GM18861 (cell line): ENCODE data around the gene DHRS9.

Experiments used
- ATAC-seq: cut with Tn5 transposase; IDR thresholded peaks from one replicate; pipeline ENCODE4 v1.9.1; 2021; ENCODE audit not compliant: unreplicated experiment

The DHRS9 gene

GRCh38 chr2:169093535-169093934 lies 24.2 kb downstream of the DHRS9 start:
- no peak for ATAC-seq

GRCh38 chr2:169094676-169095075 lies 25.3 kb downstream of the DHRS9 start:
- ATAC-seq: no peak

DNA sequence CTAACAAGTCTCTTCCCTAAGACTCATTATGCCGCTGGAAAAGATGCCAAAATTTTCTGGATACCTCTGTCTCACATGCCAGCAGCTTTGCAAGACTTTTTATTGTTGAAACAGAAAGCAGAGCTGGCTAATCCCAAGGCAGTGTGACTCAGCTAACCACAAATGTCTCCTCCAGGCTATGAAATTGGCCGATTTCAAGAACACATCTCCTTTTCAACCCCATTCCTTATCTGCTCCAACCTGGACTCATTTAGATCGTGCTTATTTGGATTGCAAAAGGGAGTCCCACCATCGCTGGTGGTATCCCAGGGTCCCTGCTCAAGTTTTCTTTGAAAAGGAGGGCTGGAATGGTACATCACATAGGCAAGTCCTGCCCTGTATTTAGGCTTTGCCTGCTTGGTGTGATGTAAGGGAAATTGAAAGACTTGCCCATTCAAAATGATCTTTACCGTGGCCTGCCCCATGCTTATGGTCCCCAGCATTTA lies 26.3 kb downstream of the DHRS9 start:
- ATAC-seq: peak; percentile 31

DNA sequence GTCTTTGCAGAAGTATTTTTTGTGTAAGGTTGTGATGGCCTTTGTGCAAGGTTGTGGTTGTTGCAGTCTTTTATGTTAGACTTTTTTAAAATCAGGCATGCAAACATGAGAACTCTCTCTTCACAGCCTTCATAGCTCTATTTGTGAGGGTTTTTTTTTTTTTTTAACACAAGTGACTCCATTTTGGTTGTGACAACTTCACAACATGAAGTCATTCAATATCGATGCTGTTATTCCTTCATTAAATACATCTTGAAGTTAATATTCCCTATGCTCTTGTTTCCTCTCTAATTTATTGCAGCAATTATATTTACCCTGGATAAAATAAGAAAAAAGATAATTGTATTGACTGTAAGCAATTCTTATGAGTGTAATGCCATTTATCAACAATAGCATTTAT lies 35.5 kb downstream of the DHRS9 start:
- no peak for ATAC-seq

- ATAC-seq: no peak
Observed at GRCh38 chr2:169105476-169105875, 36.1 kb downstream of the DHRS9 start.

GRCh38 chr2:169106134-169106533 lies 36.8 kb downstream of the DHRS9 start:
- no peak for ATAC-seq

GRCh38 chr2:169106563-169107545 lies 37.5 kb downstream of the DHRS9 start:
- no peak for ATAC-seq

- peak; percentile 92 for ATAC-seq
Observed at GRCh38 chr2:169107645-169108044, 38.3 kb downstream of the DHRS9 start.

- ATAC-seq: no peak
Observed at GRCh38 chr2:169108099-169108884, 38.9 kb downstream of the DHRS9 start.

DNA sequence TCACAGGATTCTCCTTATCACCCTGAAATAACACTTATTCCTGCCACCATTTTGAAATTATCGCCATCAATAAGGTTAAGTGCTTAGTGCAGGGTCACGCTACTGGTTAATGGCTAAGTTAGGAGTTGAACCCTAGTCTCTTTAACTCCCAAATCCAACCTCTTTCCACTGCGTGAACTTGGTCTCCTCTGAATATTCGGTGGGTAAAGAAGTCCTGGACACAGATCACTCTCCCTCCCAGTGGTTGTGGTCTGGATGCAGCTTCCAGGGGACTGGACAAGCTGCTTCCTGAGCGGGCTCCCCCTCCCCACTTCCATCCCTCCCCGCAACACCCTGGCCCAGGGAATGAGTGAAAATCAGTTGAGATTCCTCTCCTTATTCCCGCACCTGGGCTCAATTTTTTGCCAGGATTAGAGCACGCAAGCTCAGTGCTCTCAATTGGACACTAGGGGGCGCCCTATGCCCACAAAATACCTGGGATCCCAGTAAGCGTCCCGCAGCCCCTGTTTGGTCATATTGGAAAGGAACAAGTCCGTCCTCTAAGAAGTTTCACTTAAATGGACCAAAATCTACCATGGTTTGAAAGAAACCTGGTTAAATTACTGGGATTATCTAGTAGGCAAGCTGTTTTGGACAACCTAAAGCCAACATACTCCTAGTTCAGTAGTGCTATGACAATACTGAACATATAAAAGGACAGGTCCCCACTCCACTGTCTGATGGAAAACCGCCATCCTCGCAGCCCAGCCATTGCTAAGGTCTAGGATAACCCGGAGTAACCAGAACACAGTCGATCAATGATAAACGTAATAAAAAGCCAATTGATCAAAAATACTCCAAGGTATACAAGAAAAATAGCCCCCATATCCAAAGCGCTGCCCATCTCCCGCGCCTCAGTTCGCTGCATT lies 40.4 kb downstream of the DHRS9 start:
- ATAC-seq: no peak

DNA sequence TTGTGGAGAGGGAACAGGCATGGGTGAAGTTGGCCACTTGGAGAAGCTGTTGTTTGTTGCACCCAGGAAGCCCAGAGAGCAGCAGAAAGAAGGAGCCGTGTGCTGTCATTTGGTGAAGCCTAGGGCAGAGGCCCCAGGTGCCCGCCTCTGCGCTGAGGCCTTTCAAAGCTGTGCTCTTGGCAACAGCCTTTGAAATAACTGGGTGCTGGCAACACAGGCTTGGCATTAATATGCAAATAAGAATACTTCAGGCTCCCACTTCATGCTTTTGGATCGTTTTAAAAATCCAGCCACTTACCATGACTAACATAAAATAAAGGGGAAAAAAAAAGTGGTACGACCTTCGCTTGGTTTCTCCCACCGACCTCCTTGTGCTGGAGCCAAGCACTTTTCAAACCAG lies 41.1 kb downstream of the DHRS9 start:
- no peak for ATAC-seq

DNA sequence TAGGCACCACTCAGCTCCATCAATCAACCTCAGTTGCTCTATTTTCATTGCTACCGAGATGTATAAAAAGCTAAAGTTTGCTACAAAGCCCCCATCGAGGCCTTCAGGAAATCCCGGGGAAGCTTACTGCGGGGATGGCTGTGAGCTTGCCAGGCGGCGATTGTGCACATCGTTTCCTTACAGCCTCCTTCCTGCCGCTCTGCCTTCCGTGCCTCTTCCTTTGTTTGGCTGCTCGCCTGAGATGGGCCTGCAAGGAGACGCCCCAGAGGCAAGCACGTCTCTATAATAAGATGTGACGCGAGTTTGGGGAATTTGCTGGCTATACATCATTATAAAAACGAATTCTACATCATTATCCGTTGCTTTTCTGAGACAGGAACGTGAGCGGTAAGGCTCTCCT lies 41.6 kb downstream of the DHRS9 start:
- ATAC-seq: no peak

- ATAC-seq: no peak
Observed at GRCh38 chr2:169112841-169113240, 43.5 kb downstream of the DHRS9 start.

DNA sequence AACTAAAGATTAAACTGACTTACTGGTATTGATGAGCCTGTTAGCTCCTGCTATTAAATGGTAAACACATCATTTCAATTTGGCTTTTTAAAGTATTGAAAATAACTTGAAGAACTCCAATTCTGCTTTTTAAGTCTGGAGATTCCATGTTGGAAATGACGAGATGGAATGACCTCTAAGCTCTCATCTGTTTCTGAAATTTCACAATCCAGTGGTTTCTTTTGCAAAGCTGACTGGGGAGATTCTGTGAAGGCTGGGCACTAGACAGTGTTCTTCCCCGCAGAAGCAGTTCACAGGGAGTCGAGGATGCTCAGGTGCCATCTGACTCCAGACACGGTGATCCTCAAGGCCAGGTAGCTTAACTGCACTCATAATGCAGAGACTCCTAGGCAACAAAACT lies 44.7 kb downstream of the DHRS9 start:
- no peak for ATAC-seq

- no peak for ATAC-seq
Observed at GRCh38 chr2:169116327-169116726, 47.0 kb downstream of the DHRS9 start.

GRCh38 chr2:169116993-169117392 lies 47.6 kb downstream of the DHRS9 start:
- ATAC-seq: no peak

- ATAC-seq: no peak
Observed at GRCh38 chr2:169118060-169118459, 48.7 kb downstream of the DHRS9 start.

DNA sequence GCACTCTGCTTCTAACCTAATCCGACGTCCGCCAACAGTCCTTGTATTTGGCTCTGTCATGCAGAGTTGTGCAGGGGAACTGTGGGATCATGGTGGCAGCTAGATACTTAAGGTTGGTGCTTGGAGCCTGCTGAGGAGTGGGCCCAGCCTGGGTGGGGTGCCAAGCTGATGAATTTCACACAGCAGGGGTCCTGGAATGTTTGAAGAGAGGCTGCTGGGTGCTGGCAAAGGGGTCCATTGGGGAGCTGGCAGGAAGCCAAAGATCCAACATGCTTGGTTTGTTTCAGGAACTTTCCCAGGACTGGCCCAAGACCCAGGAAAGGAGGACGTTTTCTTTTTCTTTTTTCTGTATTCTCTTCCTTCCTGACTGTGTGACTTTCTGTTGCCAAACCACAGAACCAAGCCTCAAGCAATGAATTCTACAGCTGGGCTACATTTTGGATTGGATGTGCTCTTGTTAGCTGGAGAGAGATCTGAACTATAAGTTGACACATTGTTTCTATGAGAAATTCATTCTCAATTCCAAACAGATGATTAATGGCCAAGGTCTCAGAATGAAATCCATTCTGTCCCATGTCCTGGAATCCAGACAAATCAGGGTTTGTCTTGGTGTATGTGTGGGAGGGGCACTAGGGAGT lies 49.9 kb downstream of the DHRS9 start:
- ATAC-seq: no peak

GRCh38 chr2:169119851-169120250 lies 50.5 kb downstream of the DHRS9 start:
- no peak for ATAC-seq

DNA sequence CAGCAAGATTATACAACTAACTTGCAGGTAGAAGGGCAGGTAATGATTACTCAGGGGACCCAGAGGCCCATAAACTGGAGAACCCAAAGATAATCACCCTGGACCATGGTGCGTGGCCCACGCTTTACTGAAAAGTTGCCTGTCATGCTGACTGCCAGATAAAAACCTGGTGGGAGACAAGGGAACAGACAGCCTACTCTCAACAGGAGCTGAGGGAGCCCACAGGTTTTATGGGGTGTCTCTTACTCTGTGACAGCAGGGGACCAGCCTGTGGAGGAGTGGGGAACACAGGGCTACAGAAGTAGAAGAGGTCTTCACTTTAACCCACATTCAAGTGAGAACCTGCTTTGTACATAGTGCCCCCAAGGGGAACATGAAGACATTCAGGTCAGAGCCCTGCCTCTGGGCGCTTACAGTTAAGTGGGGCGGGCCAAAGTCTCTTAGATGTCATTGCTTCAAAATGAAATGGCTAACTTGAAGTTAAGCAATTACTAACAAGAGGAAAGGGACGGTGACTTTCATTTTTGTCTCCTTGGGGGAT lies 60.4 kb downstream of the DHRS9 start:
- ATAC-seq: no peak
